ENCODE data around the gene NRXN3.
A peak's percentile ranks its signal among the peaks of the same experiment; 100 is the strongest.

The NRXN3 gene

GRCh38 chr14:79050787-79051727, 880.9 kb downstream of the NRXN3 start:
- H2AFZ ChIP-seq (ENCODE audit: low read length, unreplicated experiment): peak overlapping the region; percentile 0
- H3K27me3 ChIP-seq (ENCODE audit: insufficient read depth, low read length): no peaks in the 10 kb centered on the region
- peaks cover 10% of the 10 kb centered on the region for H3K4me1 ChIP-seq (ENCODE audit: control insufficient read depth, insufficient read depth, low read length, unreplicated experiment)
- no peak overlapping the region for H3K27ac ChIP-seq (ENCODE audit: low read depth, low read length)
- H3K4me3 ChIP-seq (ENCODE audit: low read depth, low read length): no peak overlapping the region
- no peaks in the 10 kb centered on the region for H3K79me2 ChIP-seq (ENCODE audit: control insufficient read depth, insufficient read depth, low read length, unreplicated experiment)
- H3K36me3 ChIP-seq (ENCODE audit: insufficient read depth, low read length): no peaks in the 10 kb centered on the region

- Histone ChIP-seq H2AFZ (ENCODE audit: low read length, unreplicated experiment) (no peak overlapping the region), H3K4me1 (ENCODE audit: control insufficient read depth, insufficient read depth, low read length, unreplicated experiment) (peaks cover 10% of the 10 kb centered on the region), H3K4me3 (ENCODE audit: low read depth, low read length) (no peak overlapping the region), H3K27ac (ENCODE audit: low read depth, low read length) (no peak overlapping the region), H3K79me2 (ENCODE audit: control insufficient read depth, insufficient read depth, low read length, unreplicated experiment) (no peaks in the 10 kb centered on the region), H3K27me3 (ENCODE audit: insufficient read depth, low read length) (no peaks in the 10 kb centered on the region), H3K36me3 (ENCODE audit: insufficient read depth, low read length) (no peaks in the 10 kb centered on the region)
These were observed 881.6 kb downstream of the NRXN3 start for GRCh38 chr14:79051742-79052141.

GRCh38 chr14:79056879-79057278, 886.7 kb downstream of the NRXN3 start:
- Histone ChIP-seq H3K27ac (ENCODE audit: low read depth, low read length) (no peak overlapping the region), H3K27me3 (ENCODE audit: insufficient read depth, low read length) (no peaks in the 10 kb centered on the region), H3K4me3 (ENCODE audit: low read depth, low read length) (no peak overlapping the region), H3K4me1 (ENCODE audit: control insufficient read depth, insufficient read depth, low read length, unreplicated experiment) (no peaks in the 10 kb centered on the region), H3K79me2 (ENCODE audit: control insufficient read depth, insufficient read depth, low read length, unreplicated experiment) (no peaks in the 10 kb centered on the region), H3K36me3 (ENCODE audit: insufficient read depth, low read length) (no peaks in the 10 kb centered on the region), H2AFZ (ENCODE audit: low read length, unreplicated experiment) (no peak overlapping the region)

- no peaks in the 10 kb centered on the region for H3K27me3 ChIP-seq (ENCODE audit: insufficient read depth, low read length)
These were observed 887.2 kb downstream of the NRXN3 start for GRCh38 chr14:79057333-79057732.

GRCh38 chr14:79062226-79062625, 892.1 kb downstream of the NRXN3 start:
- no peaks in the 10 kb centered on the region for H3K27me3 ChIP-seq (ENCODE audit: insufficient read depth, low read length)
- no peak overlapping the region for H3K4me3 ChIP-seq (ENCODE audit: low read depth, low read length)
- H3K4me1 ChIP-seq (ENCODE audit: control insufficient read depth, insufficient read depth, low read length, unreplicated experiment): no peaks in the 10 kb centered on the region
- H2AFZ ChIP-seq (ENCODE audit: low read length, unreplicated experiment): no peak overlapping the region
- H3K79me2 ChIP-seq (ENCODE audit: control insufficient read depth, insufficient read depth, low read length, unreplicated experiment): no peaks in the 10 kb centered on the region
- H3K36me3 ChIP-seq (ENCODE audit: insufficient read depth, low read length): no peaks in the 10 kb centered on the region
- H3K27ac ChIP-seq (ENCODE audit: low read depth, low read length): no peak overlapping the region

More at GRCh38 chr14:79057333-79057732, 887.2 kb downstream of the NRXN3 start:
- H3K4me1 ChIP-seq (ENCODE audit: control insufficient read depth, insufficient read depth, low read length, unreplicated experiment): no peaks in the 10 kb centered on the region
- H3K4me3 ChIP-seq (ENCODE audit: low read depth, low read length): no peak overlapping the region
- H2AFZ ChIP-seq (ENCODE audit: low read length, unreplicated experiment): no peak overlapping the region
- H3K27ac ChIP-seq (ENCODE audit: low read depth, low read length): no peak overlapping the region
- no peaks in the 10 kb centered on the region for H3K36me3 ChIP-seq (ENCODE audit: insufficient read depth, low read length)
- no peaks in the 10 kb centered on the region for H3K79me2 ChIP-seq (ENCODE audit: control insufficient read depth, insufficient read depth, low read length, unreplicated experiment)

GRCh38 chr14:79064214-79064613, 894.0 kb downstream of the NRXN3 start:
- no peaks in the 10 kb centered on the region for H3K27me3 ChIP-seq (ENCODE audit: insufficient read depth, low read length)
- H3K4me1 ChIP-seq (ENCODE audit: control insufficient read depth, insufficient read depth, low read length, unreplicated experiment): no peaks in the 10 kb centered on the region
- no peaks in the 10 kb centered on the region for H3K79me2 ChIP-seq (ENCODE audit: control insufficient read depth, insufficient read depth, low read length, unreplicated experiment)
- H3K36me3 ChIP-seq (ENCODE audit: insufficient read depth, low read length): no peaks in the 10 kb centered on the region
- H2AFZ ChIP-seq (ENCODE audit: low read length, unreplicated experiment): no peak overlapping the region
- H3K4me3 ChIP-seq (ENCODE audit: low read depth, low read length): no peak overlapping the region
- H3K27ac ChIP-seq (ENCODE audit: low read depth, low read length): no peak overlapping the region

GRCh38 chr14:79074510-79074909, 904.3 kb downstream of the NRXN3 start:
- Histone ChIP-seq H2AFZ (ENCODE audit: low read length, unreplicated experiment) (no peak overlapping the region), H3K4me3 (ENCODE audit: low read depth, low read length) (no peak overlapping the region), H3K27ac (ENCODE audit: low read depth, low read length) (no peak overlapping the region), H3K27me3 (ENCODE audit: insufficient read depth, low read length) (no peaks in the 10 kb centered on the region), H3K79me2 (ENCODE audit: control insufficient read depth, insufficient read depth, low read length, unreplicated experiment) (no peaks in the 10 kb centered on the region), H3K36me3 (ENCODE audit: insufficient read depth, low read length) (no peaks in the 10 kb centered on the region), H3K4me1 (ENCODE audit: control insufficient read depth, insufficient read depth, low read length, unreplicated experiment) (no peaks in the 10 kb centered on the region)

- Histone ChIP-seq H3K79me2 (ENCODE audit: control insufficient read depth, insufficient read depth, low read length, unreplicated experiment) (no peaks in the 10 kb centered on the region), H2AFZ (ENCODE audit: low read length, unreplicated experiment) (no peak overlapping the region), H3K4me1 (ENCODE audit: control insufficient read depth, insufficient read depth, low read length, unreplicated experiment) (no peaks in the 10 kb centered on the region), H3K27me3 (ENCODE audit: insufficient read depth, low read length) (no peaks in the 10 kb centered on the region), H3K27ac (ENCODE audit: low read depth, low read length) (no peak overlapping the region), H3K4me3 (ENCODE audit: low read depth, low read length) (no peak overlapping the region), H3K36me3 (ENCODE audit: insufficient read depth, low read length) (no peaks in the 10 kb centered on the region)
These were observed 906.3 kb downstream of the NRXN3 start for GRCh38 chr14:79076428-79076827.

- Histone ChIP-seq H3K4me3 (ENCODE audit: low read depth, low read length) (no peak overlapping the region), H3K4me1 (ENCODE audit: control insufficient read depth, insufficient read depth, low read length, unreplicated experiment) (no peaks in the 10 kb centered on the region), H3K36me3 (ENCODE audit: insufficient read depth, low read length) (no peaks in the 10 kb centered on the region), H3K27me3 (ENCODE audit: insufficient read depth, low read length) (no peaks in the 10 kb centered on the region), H3K27ac (ENCODE audit: low read depth, low read length) (no peak overlapping the region), H3K79me2 (ENCODE audit: control insufficient read depth, insufficient read depth, low read length, unreplicated experiment) (no peaks in the 10 kb centered on the region), H2AFZ (ENCODE audit: low read length, unreplicated experiment) (no peak overlapping the region)
These were observed 906.9 kb downstream of the NRXN3 start for GRCh38 chr14:79077096-79077495.

- Histone ChIP-seq H3K36me3 (ENCODE audit: insufficient read depth, low read length) (no peaks in the 10 kb centered on the region), H3K4me1 (ENCODE audit: control insufficient read depth, insufficient read depth, low read length, unreplicated experiment) (no peaks in the 10 kb centered on the region), H3K4me3 (ENCODE audit: low read depth, low read length) (no peak overlapping the region), H2AFZ (ENCODE audit: low read length, unreplicated experiment) (no peak overlapping the region), H3K27me3 (ENCODE audit: insufficient read depth, low read length) (no peaks in the 10 kb centered on the region), H3K27ac (ENCODE audit: low read depth, low read length) (no peak overlapping the region), H3K79me2 (ENCODE audit: control insufficient read depth, insufficient read depth, low read length, unreplicated experiment) (no peaks in the 10 kb centered on the region)
These were observed 909.9 kb downstream of the NRXN3 start for GRCh38 chr14:79080040-79080439.

- no peaks in the 10 kb centered on the region for H3K79me2 ChIP-seq (ENCODE audit: control insufficient read depth, insufficient read depth, low read length, unreplicated experiment)
- H3K27ac ChIP-seq (ENCODE audit: low read depth, low read length): no peak overlapping the region
- H2AFZ ChIP-seq (ENCODE audit: low read length, unreplicated experiment): no peak overlapping the region
- no peaks in the 10 kb centered on the region for H3K36me3 ChIP-seq (ENCODE audit: insufficient read depth, low read length)
- H3K4me3 ChIP-seq (ENCODE audit: low read depth, low read length): no peak overlapping the region
- H3K4me1 ChIP-seq (ENCODE audit: control insufficient read depth, insufficient read depth, low read length, unreplicated experiment): no peaks in the 10 kb centered on the region
- no peaks in the 10 kb centered on the region for H3K27me3 ChIP-seq (ENCODE audit: insufficient read depth, low read length)
These were observed 912.7 kb downstream of the NRXN3 start for GRCh38 chr14:79082883-79083282.

Data from ACC112 (cell line).